ENCODE data around the gene WDFY1.

Gene WDFY1

DNA sequence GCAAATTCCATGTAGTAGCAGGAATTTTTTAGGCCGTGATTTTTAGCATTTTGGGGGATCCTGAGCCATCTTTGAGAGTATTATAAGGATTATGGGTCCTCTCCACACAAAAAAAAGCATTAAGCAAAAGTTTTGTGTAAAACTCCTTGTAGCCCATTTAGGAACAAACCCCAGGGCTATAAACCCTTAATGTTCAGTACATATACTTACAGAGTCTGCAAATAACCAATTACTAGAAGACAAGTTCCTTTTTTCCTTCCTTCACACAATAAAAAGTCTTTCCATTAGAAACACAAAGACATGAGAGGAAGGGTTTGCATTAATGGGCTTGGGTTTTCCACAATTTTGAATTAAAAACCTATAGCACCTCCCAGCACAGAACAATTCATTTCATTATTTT is 44.6 kb downstream of the WDFY1 start:
- H3K36me3 ChIP-seq (ENCODE audit: control insufficient read depth, low read length): no peaks in the 10 kb centered on the region
- H3K4me1 ChIP-seq (ENCODE audit: control insufficient read depth, low read length): peaks cover 16% of the 10 kb centered on the region
- TF ChIP-seq, protein P1, sequence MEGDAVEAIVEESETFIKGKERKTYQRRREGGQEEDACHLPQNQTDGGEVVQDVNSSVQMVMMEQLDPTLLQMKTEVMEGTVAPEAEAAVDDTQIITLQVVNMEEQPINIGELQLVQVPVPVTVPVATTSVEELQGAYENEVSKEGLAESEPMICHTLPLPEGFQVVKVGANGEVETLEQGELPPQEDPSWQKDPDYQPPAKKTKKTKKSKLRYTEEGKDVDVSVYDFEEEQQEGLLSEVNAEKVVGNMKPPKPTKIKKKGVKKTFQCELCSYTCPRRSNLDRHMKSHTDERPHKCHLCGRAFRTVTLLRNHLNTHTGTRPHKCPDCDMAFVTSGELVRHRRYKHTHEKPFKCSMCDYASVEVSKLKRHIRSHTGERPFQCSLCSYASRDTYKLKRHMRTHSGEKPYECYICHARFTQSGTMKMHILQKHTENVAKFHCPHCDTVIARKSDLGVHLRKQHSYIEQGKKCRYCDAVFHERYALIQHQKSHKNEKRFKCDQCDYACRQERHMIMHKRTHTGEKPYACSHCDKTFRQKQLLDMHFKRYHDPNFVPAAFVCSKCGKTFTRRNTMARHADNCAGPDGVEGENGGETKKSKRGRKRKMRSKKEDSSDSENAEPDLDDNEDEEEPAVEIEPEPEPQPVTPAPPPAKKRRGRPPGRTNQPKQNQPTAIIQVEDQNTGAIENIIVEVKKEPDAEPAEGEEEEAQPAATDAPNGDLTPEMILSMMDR (IDR thresholded peaks at IDR 0.05; ENCODE audit: low read depth, low read length, poor library complexity, severe bottlenecking): no peak
- TF ChIP-seq EZH2phosphoT487 (IDR thresholded peaks at IDR 0.05; ENCODE audit: borderline replicate concordance, low read length): no peak
- no peaks in the 10 kb centered on the region for H3K79me2 ChIP-seq (ENCODE audit: control insufficient read depth, low read length)
- H3K9me2 ChIP-seq (replicated peaks; ENCODE audit: control insufficient read depth, low read length): no peaks in the 10 kb centered on the region
- H4K20me1 ChIP-seq (ENCODE audit: control insufficient read depth, insufficient read depth, low read depth, low read length): no peaks in the 10 kb centered on the region
- no peak overlapping the region for H3K4me2 ChIP-seq (ENCODE audit: low read length)
- H3K27me3 ChIP-seq (ENCODE audit: control insufficient read depth, low read length): no peaks in the 10 kb centered on the region
- H3K27ac ChIP-seq (ENCODE audit: low read depth, low read length): no peak overlapping the region
- H3K9me3 ChIP-seq (ENCODE audit: control insufficient read depth, insufficient read depth, low read length): no peaks in the 10 kb centered on the region
- H3K4me3 ChIP-seq (ENCODE audit: low read length): no peak overlapping the region
- H3F3A ChIP-seq (ENCODE audit: control insufficient read depth, insufficient read depth): no peaks in the 10 kb centered on the region

DNA sequence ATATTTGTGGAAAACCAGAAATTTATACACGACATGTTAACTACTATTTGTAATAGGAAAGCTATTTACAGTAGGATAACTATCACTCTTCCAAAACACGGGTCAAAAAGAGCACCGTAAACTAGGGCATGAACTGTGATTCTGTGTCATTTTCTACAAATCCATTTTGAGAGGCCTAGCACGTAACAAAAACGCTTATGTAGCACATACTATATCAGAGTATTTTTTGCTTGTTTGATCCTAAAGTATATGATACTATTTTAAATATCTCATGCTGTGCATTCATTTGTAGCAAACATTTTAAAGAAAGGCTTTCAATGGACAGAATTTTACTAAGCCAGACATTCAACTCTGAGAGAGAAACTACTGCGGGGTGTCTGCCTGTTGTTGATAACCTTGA is 45.1 kb downstream of the WDFY1 start:
- Histone ChIP-seq H3K9me2 (replicated peaks; ENCODE audit: control insufficient read depth, low read length) (no peaks in the 10 kb centered on the region), H3K9me3 (ENCODE audit: control insufficient read depth, insufficient read depth, low read length) (no peaks in the 10 kb centered on the region), H3K27ac (ENCODE audit: low read depth, low read length) (no peak overlapping the region), H3K79me2 (ENCODE audit: control insufficient read depth, low read length) (no peaks in the 10 kb centered on the region), H3F3A (ENCODE audit: control insufficient read depth, insufficient read depth) (no peaks in the 10 kb centered on the region), H3K27me3 (ENCODE audit: control insufficient read depth, low read length) (no peaks in the 10 kb centered on the region), H3K36me3 (ENCODE audit: control insufficient read depth, low read length) (no peaks in the 10 kb centered on the region), H3K4me2 (ENCODE audit: low read length) (no peak overlapping the region), H3K4me3 (ENCODE audit: low read length) (no peak overlapping the region), H4K20me1 (ENCODE audit: control insufficient read depth, insufficient read depth, low read depth, low read length) (no peaks in the 10 kb centered on the region), H3K4me1 (ENCODE audit: control insufficient read depth, low read length) (peaks cover 20% of the 10 kb centered on the region)
- TF ChIP-seq, protein P1 (IDR thresholded peaks at IDR 0.05; ENCODE audit: low read depth, low read length, poor library complexity, severe bottlenecking): no peak
- no peak for TF ChIP-seq EZH2phosphoT487 (IDR thresholded peaks at IDR 0.05; ENCODE audit: borderline replicate concordance, low read length)

DNA sequence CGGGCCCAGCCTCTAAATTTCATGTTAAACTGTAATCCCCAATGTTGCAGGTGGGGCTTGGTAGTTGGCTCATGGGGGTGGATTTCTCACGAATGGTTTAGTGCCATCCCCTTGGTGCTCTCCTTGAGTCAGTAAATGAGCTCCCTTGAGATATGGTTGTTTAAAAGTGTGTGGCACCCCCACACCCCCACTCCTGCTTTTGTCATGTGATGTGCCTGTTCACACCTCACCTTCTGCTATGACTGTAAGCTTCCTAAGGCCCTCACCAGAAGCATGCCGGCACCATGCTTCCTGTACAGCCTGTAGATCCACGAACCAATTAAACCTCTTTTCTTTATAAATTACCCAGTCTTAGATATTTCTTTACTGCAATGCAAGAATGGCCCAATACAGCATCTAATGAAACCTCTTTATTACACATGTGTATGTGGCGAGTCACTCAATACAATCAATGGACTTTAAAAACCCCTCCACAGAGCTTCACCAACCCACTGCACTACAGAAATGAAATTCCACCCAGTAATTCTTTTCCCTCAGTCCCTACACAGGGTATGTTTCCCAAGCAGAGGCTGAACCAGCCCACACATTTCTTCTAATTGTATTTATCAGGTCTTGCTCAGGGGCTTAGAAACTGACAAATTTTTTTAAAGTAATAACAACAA is 47.3 kb downstream of the WDFY1 start:
- peaks cover 39% of the 10 kb centered on the region for H3K4me1 ChIP-seq (ENCODE audit: control insufficient read depth, low read length)
- no peak overlapping the region for H3K4me3 ChIP-seq (ENCODE audit: low read length)
- H3K27ac ChIP-seq (ENCODE audit: low read depth, low read length): no peak overlapping the region
- no peaks in the 10 kb centered on the region for H3K79me2 ChIP-seq (ENCODE audit: control insufficient read depth, low read length)
- TF ChIP-seq, protein P1 (IDR thresholded peaks at IDR 0.05; ENCODE audit: low read depth, low read length, poor library complexity, severe bottlenecking): no peak
- TF ChIP-seq EZH2phosphoT487 (IDR thresholded peaks at IDR 0.05; ENCODE audit: borderline replicate concordance, low read length): no peak
- H3K36me3 ChIP-seq (ENCODE audit: control insufficient read depth, low read length): no peaks in the 10 kb centered on the region
- H3K9me2 ChIP-seq (replicated peaks; ENCODE audit: control insufficient read depth, low read length): no peaks in the 10 kb centered on the region
- H3K9me3 ChIP-seq (ENCODE audit: control insufficient read depth, insufficient read depth, low read length): no peaks in the 10 kb centered on the region
- H3K4me2 ChIP-seq (ENCODE audit: low read length): no peak overlapping the region
- H4K20me1 ChIP-seq (ENCODE audit: control insufficient read depth, insufficient read depth, low read depth, low read length): no peaks in the 10 kb centered on the region
- H3F3A ChIP-seq (ENCODE audit: control insufficient read depth, insufficient read depth): no peaks in the 10 kb centered on the region
- H3K27me3 ChIP-seq (ENCODE audit: control insufficient read depth, low read length): no peaks in the 10 kb centered on the region
